HepG2 (cell line): ENCODE data around the gene NEDD8. TPM values are rescaled to one million over a fixed set of nuclear protein-coding genes. Genes with fewer than 3 reads are reported as not detected.
A peak's percentile ranks its signal among the peaks of the same experiment; 100 is the strongest.

Experiments
- FOXO1 ChIP-seq: sonication (generic); formaldehyde crosslinking; IDR thresholded peaks from 2 replicates; pipeline ENCODE4 v1.4.0; 2020; ENCODE audit warnings: missing genetic modification reagents
- IRX3 ChIP-seq: sonication (generic); formaldehyde crosslinking; IDR thresholded peaks from 2 replicates; pipeline ENCODE4 v1.8.1; 2023; ENCODE audit warnings: mild to moderate bottlenecking, low read depth, missing genetic modification reagents, borderline replicate concordance
- MTA3 ChIP-seq: sonication (generic); formaldehyde crosslinking; IDR thresholded peaks from 2 replicates; pipeline ENCODE4 v1.4.0; 2020; ENCODE audit warnings: missing genetic modification reagents
- PBX3 ChIP-seq: sonication (generic); formaldehyde crosslinking; IDR thresholded peaks from 2 replicates; pipeline ENCODE4 v1.8.1; 2023; ENCODE audit warnings: missing genetic modification reagents, inconsistent platforms, borderline replicate concordance
- POLR2AphosphoS2 ChIP-seq: IDR thresholded peaks from 2 replicates; pipeline ENCODE4 v1.6.1; 2011; ENCODE audit warnings: low read depth, low read length, improper control_type of control experiment
- RELA ChIP-seq: sonication (generic); formaldehyde crosslinking; IDR thresholded peaks from 2 replicates; pipeline ENCODE4 v1.4.0; 2020; ENCODE audit warnings: missing genetic modification reagents
- ZNF639 ChIP-seq: conservative IDR thresholded peaks from 2 replicates; pipeline ENCODE4 v1.6.1; 2018; ENCODE audit warnings: missing genetic modification reagents
- ZNF687 ChIP-seq: sonication (generic); formaldehyde crosslinking; IDR thresholded peaks from 2 replicates; pipeline ENCODE4 v1.5.1; 2020; ENCODE audit warnings: mild to moderate bottlenecking, missing genetic modification reagents, moderate library complexity
- polyA plus RNA-seq, 8 experiments: library from polyadenylated mRNA; depleted of rRNA in 3 of 8; stranded (reverse) in 7 of 8; unstranded in 1 of 8; fragments of >200 nt; fragmentation: Illumina TruSeq in 4 of 8; extraction: Trizol in 4 of 8; gene quantifications; 2 replicates each; pipeline versions ENCODE4 v1.2.1 to v1.2.3, GENCODE V29; 2011 to 2016; ENCODE audit warnings: low read depth in 4 of 8, missing spikeins in 1 of 8, mixed read lengths in 1 of 8; ENCODE audit not compliant: insufficient read depth in 1 of 8
- total RNA-seq, 5 experiments: library from RNA; depleted of rRNA; stranded (reverse); fragments of >200 nt; fragmentation: Illumina TruSeq; extraction: Trizol; gene quantifications; 2 replicates each; pipeline ENCODE4 v1.2.3, GENCODE V29; 2016; ENCODE audit warnings: low read depth in 1 of 5
- TF ChIP-seq, protein P1 (sequence below): sonication (generic); formaldehyde crosslinking; conservative IDR thresholded peaks from 2 replicates; pipeline ENCODE4 v1.8.0; 2022; ENCODE audit warnings: missing genetic modification reagents
- TF ChIP-seq, protein P2 (sequence below): sonication (generic); formaldehyde crosslinking; IDR thresholded peaks from 2 replicates; pipeline ENCODE4 v1.5.0; 2020; ENCODE audit warnings: missing genetic modification reagents
- TF ChIP-seq, protein P3 (sequence below): sonication (generic); formaldehyde crosslinking; IDR thresholded peaks from 2 replicates; pipeline ENCODE4 v1.5.1; 2020; ENCODE audit warnings: missing genetic modification reagents, mild to moderate bottlenecking, borderline replicate concordance
- TF ChIP-seq, protein P4 (sequence below): sonication (generic); IDR thresholded peaks from 2 replicates; pipeline ENCODE4 v1.6.1; 2016; ENCODE audit warnings: low read depth, borderline replicate concordance

The NEDD8 gene
- total and polyA plus RNA-seq, 2 of the 13 experiments (the other 11 are each of a cell fraction or from before 2014, with no cell fraction given) = 535 to 713 TPM

- TF ChIP-seq, protein P1, sequence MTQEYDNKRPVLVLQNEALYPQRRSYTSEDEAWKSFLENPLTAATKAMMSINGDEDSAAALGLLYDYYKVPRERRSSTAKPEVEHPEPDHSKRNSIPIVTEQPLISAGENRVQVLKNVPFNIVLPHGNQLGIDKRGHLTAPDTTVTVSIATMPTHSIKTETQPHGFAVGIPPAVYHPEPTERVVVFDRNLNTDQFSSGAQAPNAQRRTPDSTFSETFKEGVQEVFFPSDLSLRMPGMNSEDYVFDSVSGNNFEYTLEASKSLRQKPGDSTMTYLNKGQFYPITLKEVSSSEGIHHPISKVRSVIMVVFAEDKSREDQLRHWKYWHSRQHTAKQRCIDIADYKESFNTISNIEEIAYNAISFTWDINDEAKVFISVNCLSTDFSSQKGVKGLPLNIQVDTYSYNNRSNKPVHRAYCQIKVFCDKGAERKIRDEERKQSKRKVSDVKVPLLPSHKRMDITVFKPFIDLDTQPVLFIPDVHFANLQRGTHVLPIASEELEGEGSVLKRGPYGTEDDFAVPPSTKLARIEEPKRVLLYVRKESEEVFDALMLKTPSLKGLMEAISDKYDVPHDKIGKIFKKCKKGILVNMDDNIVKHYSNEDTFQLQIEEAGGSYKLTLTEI (CRISPR knock-in tag) = no peak
- TF ChIP-seq PBX3 (CRISPR knock-in tag) = peak; percentile 80; the same call in 1 of the 2 replicates
- TF ChIP-seq IRX3 (CRISPR knock-in tag) = no peak; the same call in 1 of the 2 replicates
- TF ChIP-seq ZNF687 (CRISPR knock-in tag) = peak; percentile 98
- TF ChIP-seq, protein P2, sequence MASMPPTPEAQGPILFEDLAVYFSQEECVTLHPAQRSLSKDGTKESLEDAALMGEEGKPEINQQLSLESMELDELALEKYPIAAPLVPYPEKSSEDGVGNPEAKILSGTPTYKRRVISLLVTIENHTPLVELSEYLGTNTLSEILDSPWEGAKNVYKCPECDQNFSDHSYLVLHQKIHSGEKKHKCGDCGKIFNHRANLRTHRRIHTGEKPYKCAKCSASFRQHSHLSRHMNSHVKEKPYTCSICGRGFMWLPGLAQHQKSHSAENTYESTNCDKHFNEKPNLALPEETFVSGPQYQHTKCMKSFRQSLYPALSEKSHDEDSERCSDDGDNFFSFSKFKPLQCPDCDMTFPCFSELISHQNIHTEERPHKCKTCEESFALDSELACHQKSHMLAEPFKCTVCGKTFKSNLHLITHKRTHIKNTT (CRISPR knock-in tag) = no peak
- peak; percentile 93 for TF ChIP-seq RELA
- TF ChIP-seq, protein P3, sequence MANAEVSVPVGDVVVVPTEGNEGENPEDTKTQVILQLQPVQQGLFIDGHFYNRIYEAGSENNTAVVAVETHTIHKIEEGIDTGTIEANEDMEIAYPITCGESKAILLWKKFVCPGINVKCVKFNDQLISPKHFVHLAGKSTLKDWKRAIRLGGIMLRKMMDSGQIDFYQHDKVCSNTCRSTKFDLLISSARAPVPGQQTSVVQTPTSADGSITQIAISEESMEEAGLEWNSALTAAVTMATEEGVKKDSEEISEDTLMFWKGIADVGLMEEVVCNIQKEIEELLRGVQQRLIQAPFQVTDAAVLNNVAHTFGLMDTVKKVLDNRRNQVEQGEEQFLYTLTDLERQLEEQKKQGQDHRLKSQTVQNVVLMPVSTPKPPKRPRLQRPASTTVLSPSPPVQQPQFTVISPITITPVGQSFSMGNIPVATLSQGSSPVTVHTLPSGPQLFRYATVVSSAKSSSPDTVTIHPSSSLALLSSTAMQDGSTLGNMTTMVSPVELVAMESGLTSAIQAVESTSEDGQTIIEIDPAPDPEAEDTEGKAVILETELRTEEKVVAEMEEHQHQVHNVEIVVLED (CRISPR knock-in tag) = peak; percentile 92
- TF ChIP-seq ZNF639 = peak; percentile 76; the same call in 1 of the 2 replicates
- TF ChIP-seq, protein P4, sequence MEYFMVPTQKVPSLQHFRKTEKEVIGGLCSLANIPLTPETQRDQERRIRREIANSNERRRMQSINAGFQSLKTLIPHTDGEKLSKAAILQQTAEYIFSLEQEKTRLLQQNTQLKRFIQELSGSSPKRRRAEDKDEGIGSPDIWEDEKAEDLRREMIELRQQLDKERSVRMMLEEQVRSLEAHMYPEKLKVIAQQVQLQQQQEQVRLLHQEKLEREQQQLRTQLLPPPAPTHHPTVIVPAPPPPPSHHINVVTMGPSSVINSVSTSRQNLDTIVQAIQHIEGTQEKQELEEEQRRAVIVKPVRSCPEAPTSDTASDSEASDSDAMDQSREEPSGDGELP = peak; percentile 71; the same call in 1 of the 2 replicates
- no peak for TF ChIP-seq MTA3
- peak; percentile 85 for TF ChIP-seq FOXO1 (CRISPR knock-in tag)
- TF ChIP-seq POLR2AphosphoS2 = 0 out of 2 replicates have a peak, but pooled peaks have one; percentile 22
These were observed 19.0 kb downstream of the NEDD8 start, which contains the start of gene CHMP4A (continued) for GRCh38 chr14:24212924-24213865.
